GM18520 (cell line): Measurements from ENCODE around the gene ENOX1.

Experiments
- ATAC-seq: cut with Tn5 transposase; IDR thresholded peaks from one replicate; pipeline ENCODE4 v1.9.1; 2021; ENCODE audit not compliant: unreplicated experiment

Gene ENOX1

DNA sequence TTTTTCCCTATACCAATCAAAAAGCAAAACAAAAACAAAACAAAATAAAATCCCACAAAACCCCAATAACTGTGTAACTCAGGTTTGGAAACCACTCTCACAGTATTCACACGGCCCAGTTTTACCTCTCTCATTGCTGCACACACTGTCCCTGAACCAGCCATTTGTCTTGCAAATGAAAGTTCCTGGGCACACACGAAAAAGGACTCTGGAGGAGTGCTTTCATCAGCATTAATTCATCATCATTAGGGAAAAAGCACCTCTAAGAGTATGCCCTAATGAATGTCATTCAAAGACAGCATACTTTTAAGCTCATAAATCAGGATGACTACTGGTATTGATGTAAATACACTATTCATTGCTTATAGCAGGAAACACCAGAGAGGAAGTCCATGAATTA is 457.1 kb downstream of the ENOX1 start:
- ATAC-seq = no peak

DNA sequence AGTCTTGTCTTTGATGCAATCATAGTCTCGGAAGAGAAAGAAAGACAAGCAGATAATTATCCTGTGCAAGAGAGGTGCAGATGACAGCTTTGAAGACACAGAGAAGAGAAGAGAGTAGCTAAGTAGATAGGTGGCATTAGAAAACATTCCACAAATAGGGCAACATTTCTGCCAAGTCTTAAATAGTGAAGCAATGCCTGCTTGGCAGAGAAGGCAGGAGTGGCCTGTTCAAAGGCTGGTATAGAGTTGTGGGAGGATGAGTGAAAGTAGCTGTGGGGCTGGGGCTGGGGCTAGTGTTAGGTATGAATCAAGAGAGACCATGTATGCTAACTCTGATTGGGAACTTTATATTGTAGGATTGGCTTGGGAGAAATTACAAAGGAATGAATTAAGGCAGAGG is 457.9 kb downstream of the ENOX1 start:
- no peak for ATAC-seq

DNA sequence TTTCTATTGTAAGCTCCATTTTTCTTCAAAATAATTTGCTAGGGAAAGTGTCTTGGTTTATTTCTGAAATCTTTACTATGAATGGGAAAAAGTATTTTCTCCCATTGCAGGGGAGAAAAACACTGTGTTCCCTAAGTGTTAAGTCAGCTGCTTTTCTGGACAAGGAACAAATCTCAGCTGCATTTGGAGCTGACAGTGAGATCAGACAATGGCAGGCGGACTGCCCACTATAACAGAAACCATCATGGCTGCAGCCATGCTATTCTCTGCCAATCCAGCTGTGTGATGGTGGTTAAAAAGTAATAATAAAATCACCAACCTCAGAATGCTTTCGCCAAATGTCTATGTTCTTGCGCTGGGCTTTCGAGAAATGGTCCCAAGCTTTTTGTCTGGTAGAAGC is 460.7 kb downstream of the ENOX1 start:
- no peak for ATAC-seq

DNA sequence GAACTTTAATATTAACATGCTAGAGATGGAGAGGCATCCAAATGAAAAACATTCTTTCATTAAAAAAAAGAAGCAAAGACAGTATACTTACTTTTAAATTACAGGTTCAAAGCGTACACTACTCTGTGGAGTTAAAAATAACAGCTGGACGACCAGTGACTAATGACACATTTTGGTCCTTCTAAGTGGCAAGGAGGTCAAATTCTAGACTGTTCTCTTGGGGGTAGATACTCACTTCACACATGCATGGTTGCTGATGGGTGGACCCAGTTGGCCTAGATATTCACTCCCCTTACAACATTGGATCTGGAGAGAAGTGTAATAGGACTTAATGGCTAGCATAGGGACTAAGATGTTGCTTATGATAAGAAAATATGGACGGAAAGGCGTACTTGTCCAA is 461.1 kb downstream of the ENOX1 start:
- no peak for ATAC-seq

GRCh38 chr13:43324129-43324528 is 462.6 kb downstream of the ENOX1 start:
- no peak for ATAC-seq

DNA sequence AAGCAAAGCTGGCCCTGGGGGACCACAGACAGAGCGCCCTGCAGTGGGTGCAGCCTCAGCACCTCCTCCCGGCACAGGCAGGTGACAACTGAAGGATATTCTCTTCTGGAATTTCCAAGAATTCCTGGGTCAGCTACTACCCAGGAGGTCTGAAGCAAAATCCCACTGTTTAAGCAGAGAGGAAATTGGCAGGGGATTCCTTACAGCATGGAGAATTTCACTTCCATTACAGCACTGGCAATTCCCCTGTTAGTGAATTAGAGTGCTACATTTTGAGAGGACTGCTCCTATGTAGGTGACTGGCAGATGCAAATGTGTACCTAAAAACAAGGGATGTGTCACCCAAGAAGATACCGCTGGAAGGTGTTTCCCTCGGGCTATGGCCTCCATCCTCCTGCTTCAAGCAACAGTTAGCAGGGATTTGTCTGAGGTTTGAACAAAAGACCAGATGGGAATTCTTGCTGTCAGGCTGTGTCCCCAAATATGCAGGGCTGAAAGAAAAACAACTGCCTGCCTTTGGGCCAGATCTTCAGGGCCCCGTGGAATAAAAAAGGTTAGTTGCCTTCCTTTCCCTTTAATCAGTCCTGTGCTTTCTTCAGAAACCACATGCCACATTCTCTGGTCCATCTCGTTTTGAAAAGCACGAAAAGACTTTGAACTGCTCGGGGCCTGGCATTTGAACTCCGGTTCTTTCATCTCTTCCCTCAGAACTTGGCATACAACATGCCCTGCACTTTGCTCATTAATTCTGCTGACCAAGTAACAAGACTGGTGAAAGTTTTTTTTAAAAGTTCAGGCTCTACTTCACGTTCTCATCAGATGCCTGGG is 466.9 kb downstream of the ENOX1 start:
- ATAC-seq = no peak

DNA sequence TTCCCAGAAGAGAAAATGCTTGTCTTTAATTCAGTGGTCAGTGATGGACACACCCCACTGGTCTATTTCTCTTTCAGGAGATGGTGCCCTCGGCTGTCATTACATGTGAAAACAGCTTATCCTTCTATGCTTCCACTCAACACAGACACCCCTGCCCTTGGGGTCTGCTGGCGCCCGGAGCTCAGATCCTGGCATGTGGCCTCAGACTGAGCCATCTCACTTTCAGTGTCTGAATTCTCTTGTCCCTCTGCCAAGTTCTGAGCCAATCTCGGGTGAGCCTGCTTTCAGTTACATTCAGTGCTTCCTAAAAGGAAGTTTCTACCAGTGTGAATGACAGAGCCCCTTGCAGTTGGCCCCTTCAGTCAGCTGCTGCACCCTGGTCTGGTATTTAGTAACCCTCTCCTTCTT is 469.8 kb downstream of the ENOX1 start:
- no peak for ATAC-seq

DNA sequence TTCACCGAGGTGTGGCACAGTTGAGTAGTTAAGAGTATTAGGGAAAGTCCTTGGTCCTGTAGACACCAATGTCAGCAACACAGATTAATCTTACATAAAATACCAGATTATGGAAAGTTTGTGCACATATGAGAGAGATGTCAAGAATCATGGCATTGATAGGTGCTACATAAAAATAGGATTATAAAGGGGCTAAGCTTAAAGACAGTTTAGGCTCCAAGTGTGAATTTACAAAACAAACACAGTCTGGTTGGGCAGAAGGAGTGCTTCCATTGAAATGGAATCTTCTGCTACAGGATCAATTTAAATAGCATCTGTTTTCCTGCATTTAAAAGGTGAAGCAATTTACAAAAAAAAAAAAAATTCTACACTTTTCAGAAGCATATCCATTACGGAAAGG is 470.5 kb downstream of the ENOX1 start:
- ATAC-seq = no peak

DNA sequence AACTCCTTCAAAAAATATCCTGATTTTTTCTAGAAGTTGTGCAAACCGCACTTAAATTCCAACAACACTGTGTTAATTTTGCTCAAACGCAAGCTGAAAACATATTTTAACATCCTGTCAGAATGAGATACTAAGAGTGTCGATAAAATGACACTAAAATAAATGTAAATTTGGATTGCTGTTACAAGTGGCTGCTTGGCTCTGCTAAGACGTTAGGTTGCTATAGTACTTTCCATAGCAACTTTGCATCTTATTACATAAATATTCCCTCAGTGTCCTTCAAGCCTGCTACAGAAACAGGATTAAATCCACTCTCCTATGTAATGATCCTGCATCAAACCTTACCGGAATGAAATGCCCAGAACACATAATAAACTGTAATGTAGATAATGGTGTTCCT is 471.2 kb downstream of the ENOX1 start:
- ATAC-seq = no peak

DNA sequence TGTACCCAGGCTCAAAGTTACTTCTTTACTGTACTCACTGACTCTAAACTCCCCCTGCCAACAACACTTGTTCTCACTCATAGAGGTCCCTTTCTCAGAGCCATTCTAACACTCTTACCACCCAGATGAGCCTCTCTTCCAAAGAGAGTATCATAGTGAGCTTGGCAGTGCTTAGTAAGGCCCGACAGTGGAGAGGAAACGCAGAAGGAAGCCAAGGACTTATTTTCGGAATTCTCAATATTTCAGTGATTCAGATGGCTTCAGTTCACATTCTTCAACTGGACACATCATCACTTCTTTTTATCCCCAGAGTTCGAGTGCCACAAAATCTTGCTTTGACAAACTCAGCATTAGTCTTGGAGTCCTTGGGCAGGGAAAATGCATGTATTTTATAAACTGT is 477.5 kb downstream of the ENOX1 start:
- ATAC-seq = no peak

DNA sequence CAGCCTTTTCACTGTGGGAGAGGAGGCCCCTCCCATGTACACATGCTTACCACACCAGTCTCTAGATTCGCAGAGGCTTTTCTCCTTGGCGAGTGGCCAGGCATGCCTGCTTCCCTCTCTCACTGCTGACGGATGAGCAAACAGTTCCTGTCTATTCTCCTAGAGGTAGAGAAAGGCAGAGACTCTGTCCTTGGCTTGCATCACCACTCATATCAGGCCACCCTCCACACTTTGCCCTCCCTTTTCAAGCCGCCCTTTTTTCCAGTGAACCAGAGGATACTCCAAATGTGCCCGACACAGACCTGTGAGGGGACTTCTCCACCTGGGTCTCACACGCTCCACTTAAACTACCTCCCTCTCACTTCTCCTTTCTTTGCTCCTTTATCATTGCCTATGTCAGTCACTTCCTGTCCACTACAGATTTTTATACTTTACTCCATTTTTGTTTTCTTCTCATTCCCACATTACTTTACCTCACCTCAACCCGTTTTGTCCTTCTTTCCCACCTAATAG is 478.8 kb downstream of the ENOX1 start:
- no peak for ATAC-seq

GRCh38 chr13:43307221-43307920 is 479.4 kb downstream of the ENOX1 start:
- ATAC-seq = no peak

DNA sequence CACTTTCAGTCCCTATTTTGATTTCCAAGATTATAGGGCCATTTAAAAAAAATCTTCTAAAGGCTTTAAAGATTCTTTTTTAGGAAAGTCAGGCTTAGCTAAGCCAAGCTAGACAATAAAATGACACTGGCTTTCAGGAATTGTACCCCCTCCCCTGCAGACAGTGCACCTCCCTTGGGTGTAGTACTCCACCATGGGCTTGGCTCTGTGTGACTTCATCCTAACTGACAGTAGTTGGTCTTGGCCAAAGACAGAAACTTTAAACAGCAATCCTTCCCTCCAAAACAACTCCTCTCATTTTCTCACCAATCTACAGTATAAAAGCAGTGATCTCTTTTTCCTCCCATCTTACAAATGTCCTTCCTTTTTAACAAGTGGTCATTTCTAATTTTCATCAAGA is 480.4 kb downstream of the ENOX1 start:
- ATAC-seq = no peak

- ATAC-seq = no peak
Observed at GRCh38 chr13:43305416-43305815, 481.4 kb downstream of the ENOX1 start.

- ATAC-seq = no peak
Observed at GRCh38 chr13:43304945-43305344, 481.8 kb downstream of the ENOX1 start.

DNA sequence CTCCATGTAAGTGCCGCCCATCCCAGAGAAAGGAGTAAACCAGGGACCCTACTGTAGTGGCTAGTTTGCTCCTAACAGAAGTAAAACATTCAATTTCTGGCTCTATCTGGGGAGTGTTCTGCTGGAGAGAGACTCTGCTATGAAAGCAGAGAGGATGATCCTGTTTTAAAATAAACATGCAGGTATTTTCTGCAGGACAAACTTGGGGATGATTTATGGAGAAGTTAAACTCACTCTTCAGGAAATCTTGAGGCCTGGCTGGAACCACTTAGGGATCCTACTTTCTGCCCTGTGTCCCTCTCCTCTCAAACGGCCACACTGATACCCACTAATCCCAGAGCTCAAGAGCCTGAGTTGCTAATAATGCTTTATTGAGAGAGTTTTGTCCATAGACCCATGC is 482.3 kb downstream of the ENOX1 start:
- ATAC-seq = no peak

DNA sequence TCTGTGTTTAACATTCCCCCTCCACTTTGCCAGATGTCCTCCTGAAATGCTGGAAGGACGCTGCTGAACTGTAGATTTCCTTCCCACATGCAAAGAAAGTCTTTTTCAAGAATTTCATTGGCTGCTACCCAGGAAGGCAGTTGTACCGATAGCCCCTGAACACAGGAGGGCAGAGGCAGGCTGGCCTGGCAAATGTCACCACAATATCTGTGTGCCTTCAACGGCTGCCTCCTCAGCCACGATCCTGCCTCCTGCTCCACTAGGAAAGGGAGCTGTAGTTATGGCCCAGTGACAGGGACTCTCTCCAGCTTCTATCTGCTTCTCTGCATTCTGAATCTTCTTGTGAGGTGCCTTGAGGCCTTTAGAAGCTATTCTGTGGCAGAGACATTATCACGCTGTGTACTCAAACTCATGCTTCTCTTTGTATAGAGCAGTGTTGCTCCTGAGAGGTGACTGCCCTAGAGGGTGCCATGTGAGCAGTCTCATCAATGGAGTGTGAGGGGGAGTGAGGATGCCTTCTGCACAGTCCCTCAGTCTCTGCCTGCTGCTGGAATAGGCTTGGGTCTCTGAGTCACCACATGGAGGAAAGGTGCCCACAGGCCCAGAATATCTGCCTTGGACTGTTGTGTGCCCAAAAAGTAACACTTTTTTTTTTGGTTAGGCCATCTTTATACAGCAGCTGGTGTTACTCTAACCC is 483.6 kb downstream of the ENOX1 start:
- no peak for ATAC-seq

DNA sequence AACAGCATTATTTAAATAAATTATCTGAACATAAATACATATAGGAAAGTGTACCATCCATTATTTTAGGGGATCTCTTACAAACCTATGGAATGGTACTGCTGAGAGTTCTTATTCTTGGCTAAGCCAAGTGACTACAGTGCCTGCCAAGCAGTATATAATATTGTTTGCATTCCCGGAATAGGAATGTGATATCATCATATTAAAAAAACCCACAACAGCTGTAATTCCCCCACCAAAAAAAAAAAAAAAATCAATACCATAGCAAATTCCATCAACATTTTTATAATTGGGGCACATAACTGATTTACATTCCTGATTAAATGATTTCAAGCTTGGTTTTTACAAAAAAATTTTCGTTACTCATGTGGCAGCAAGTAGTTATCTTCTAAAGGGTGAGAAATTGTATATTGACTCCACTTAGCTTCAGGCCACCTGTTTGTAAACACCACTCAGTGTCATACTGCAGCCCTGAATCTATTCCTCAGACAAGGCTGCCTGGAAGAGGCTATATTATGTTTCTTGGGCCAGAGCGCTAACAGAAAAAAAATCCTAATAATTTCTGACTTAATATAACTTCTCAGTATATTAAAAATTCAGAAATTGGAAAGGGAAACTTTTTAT is 485.3 kb downstream of the ENOX1 start:
- ATAC-seq = no peak

DNA sequence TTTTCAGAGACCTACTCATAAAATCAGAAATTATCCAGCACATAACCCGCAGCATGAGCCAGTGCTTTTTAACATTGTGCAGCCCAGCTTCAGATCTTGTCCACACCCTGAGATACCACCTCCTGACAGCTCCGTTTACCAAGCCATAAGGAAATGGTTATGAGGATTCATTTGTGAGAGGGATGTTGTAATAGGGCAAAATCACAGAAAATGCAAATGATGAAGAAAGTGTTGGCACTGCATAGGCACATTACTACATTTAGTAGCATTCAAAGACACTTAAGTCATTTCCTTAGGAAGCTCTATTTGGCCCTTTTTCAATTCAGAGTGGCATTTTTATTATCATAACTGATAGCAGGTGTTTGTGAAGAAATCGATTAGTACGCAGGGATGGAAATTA is 485.9 kb downstream of the ENOX1 start:
- no peak for ATAC-seq

- ATAC-seq = no peak
Observed at GRCh38 chr13:43299374-43299773, 487.4 kb downstream of the ENOX1 start.

- no peak for ATAC-seq
Observed at GRCh38 chr13:43298816-43299215, 488.0 kb downstream of the ENOX1 start.
